LNCaP clone FGC (cell line): Measurements from ENCODE around the gene PDHX.
"Not testable (repeated sequence)": the region's sequence is repeated elsewhere in the genome, so short reads cannot be mapped to it uniquely, and the experiment has no call there.

ENCODE experiments used
- DNase-seq: peaks from one replicate; pipeline ENCODE4 v3.0.0-alpha.2; 2011; ENCODE audit warnings: low read depth
- H3K4me3 ChIP-seq: 2 replicates; pipeline ENCODE4 v1.5.1; 2011; ENCODE audit warnings: mild to moderate bottlenecking, low read depth, low read length, control low read depth
- TF ChIP-seq, protein P1 (sequence below): IDR thresholded peaks from 2 replicates; pipeline ENCODE4 v1.5.1; 2012; ENCODE audit warnings: mild to moderate bottlenecking; ENCODE audit not compliant: control insufficient read depth, insufficient read depth; ENCODE audit errors: extremely low read depth

The PDHX gene

DNA sequence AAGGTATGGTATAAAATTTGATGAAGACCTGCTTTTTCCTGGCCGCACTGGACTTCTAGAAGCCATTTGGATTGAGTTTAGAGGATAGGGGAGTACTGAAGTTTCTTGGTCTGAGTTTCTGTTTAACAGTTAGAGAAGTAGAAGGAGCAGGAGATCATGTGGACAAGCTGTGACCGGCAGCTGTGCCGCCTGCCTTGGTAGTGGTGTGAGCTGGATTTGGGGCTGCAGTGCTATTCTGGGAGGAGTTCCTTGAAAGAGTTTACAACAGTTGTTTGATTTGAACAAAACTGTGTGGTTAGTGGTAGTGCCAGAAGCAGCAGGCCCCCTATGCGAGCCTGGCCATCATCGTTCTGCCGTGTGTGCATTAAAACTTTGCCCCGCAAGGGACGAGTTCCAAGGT is 105.2 kb downstream of the PDHX start:
- DNase-seq = no peak
- TF ChIP-seq, protein P1, sequence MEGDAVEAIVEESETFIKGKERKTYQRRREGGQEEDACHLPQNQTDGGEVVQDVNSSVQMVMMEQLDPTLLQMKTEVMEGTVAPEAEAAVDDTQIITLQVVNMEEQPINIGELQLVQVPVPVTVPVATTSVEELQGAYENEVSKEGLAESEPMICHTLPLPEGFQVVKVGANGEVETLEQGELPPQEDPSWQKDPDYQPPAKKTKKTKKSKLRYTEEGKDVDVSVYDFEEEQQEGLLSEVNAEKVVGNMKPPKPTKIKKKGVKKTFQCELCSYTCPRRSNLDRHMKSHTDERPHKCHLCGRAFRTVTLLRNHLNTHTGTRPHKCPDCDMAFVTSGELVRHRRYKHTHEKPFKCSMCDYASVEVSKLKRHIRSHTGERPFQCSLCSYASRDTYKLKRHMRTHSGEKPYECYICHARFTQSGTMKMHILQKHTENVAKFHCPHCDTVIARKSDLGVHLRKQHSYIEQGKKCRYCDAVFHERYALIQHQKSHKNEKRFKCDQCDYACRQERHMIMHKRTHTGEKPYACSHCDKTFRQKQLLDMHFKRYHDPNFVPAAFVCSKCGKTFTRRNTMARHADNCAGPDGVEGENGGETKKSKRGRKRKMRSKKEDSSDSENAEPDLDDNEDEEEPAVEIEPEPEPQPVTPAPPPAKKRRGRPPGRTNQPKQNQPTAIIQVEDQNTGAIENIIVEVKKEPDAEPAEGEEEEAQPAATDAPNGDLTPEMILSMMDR = no peak
- H3K4me3 ChIP-seq = no peak overlapping the region

DNA sequence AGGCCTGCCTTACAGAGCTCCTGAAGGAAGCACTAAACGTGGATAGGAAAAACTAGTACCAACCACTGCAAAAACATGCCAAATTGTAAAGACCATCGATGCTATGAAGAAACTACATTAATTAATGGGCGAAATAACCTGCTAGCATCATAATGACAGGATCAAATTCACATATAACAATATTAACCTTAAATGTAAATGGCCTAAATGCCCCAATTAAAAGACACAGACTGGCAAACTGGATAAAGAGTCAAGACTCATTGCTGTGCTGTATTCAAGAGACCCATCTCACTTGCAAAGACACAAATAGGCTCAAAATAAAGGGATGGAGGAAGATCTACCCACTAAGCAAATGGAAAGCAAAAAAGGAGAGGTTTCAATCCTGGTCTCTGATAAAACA is 107.5 kb downstream of the PDHX start:
- DNase-seq, H3K4me3 ChIP-seq: not testable (repeated sequence)

- DNase-seq, H3K4me3 ChIP-seq: not testable (repeated sequence)
These were observed 111.6 kb downstream of the PDHX start for GRCh38 chr11:35028007-35028406.

- no peak for DNase-seq
- H3K4me3 ChIP-seq = no peak overlapping the region
- TF ChIP-seq, protein P1 = no peak
These were observed 113.7 kb downstream of the PDHX start for GRCh38 chr11:35029979-35030682.

GRCh38 chr11:35030716-35031213 is 114.3 kb downstream of the PDHX start:
- no peak overlapping the region for H3K4me3 ChIP-seq
- DNase-seq = no peak

DNA sequence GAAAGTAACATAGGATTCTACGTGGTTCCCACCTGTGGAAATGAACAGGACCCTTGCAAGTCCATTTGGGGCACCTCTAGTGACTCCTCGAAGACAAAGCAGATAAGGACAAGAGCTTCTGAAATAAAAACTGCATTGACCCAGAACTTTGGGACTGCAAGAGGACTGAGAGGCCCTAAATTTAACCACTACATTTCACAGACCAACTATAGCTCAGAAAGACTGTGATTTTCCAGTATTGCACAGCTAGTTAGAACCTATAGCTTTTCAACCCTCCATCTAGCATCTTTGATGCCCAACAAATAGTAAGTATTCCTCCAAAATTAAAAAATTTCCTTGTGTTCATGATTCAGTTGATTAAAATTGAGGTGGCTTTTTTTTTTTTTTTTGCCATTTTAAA is 114.9 kb downstream of the PDHX start:
- no peak for DNase-seq
- no peak overlapping the region for H3K4me3 ChIP-seq
- TF ChIP-seq, protein P1 = no peak

More at GRCh38 chr11:35030716-35031213, 114.3 kb downstream of the PDHX start:
- TF ChIP-seq, protein P1 = no peak

- H3K4me3 ChIP-seq = no peak overlapping the region
- DNase-seq = no peak
- TF ChIP-seq, protein P1 = no peak
These were observed 115.4 kb downstream of the PDHX start for GRCh38 chr11:35031867-35032266.

- TF ChIP-seq, protein P1 = no peak
- no peak overlapping the region for H3K4me3 ChIP-seq
- DNase-seq = no peak
These were observed 116.6 kb downstream of the PDHX start for GRCh38 chr11:35033011-35033410.
